ENCODE results near the gene PCDHGA2. TPM values are rescaled to one million over a fixed set of nuclear protein-coding genes. Genes with fewer than 3 reads are reported as not detected.
"Not testable (repeated sequence)": the region's sequence is repeated elsewhere in the genome, so short reads cannot be mapped to it uniquely, and the experiment has no call there.

Gene PCDHGA2
- total RNA-seq, 4 donors from 2014 or later, result 2.0 to 6.6 (median 4.0) TPM

- ATAC-seq (ENCODE audit: low FRiP score), result no peak
- DNase-seq (ENCODE audit: low spot score), result no peak
- no peak for TF ChIP-seq CTCF (IDR thresholded peaks at IDR 0.05)
Observed at GRCh38 chr5:141374627-141375026, 36.1 kb downstream of the PCDHGA2 start.

GRCh38 chr5:141375444-141376155, 37.0 kb downstream of the PCDHGA2 start:
- DNase-seq (ENCODE audit: low spot score); ATAC-seq (ENCODE audit: low FRiP score): not testable (repeated sequence)

GRCh38 chr5:141382469-141383294, 44.1 kb downstream of the PCDHGA2 start, which contains the start of gene PCDHGA7:
TSS of gene PCDHGA7 (plus strand) at chr5:141382742. CDS start at chr5:141382900, 158 bp downstream.
- DNase-seq (ENCODE audit: low spot score) (no peak), ATAC-seq (ENCODE audit: low FRiP score) (no peak)
- TF ChIP-seq CTCF (IDR thresholded peaks at IDR 0.05), result no peak

GRCh38 chr5:141383345-141383744, 44.8 kb downstream of the PCDHGA2 start:
- no peak for TF ChIP-seq CTCF (IDR thresholded peaks at IDR 0.05)
- DNase-seq (ENCODE audit: low spot score) (no peak), ATAC-seq (ENCODE audit: low FRiP score) (no peak)

GRCh38 chr5:141384471-141385267, 46.1 kb downstream of the PCDHGA2 start:
- no peak for TF ChIP-seq CTCF (IDR thresholded peaks at IDR 0.05)
- DNase-seq (ENCODE audit: low spot score), result no peak
- ATAC-seq (ENCODE audit: low FRiP score), result no peak

GRCh38 chr5:141387557-141388311, 49.2 kb downstream of the PCDHGA2 start, which contains the start of gene PCDHGB4:
TSS of gene PCDHGB4 (plus strand) at chr5:141387698. CDS start at chr5:141387885, 187 bp downstream.
- DNase-seq (ENCODE audit: low spot score); ATAC-seq (ENCODE audit: low FRiP score): not testable (repeated sequence)

GRCh38 chr5:141388661-141389060, 50.1 kb downstream of the PCDHGA2 start:
- no peak for DNase-seq (ENCODE audit: low spot score)
- no peak for ATAC-seq (ENCODE audit: low FRiP score)
- TF ChIP-seq CTCF (IDR thresholded peaks at IDR 0.05), result no peak
